Parathyroid adenoma (tissue), 2 donors: ENCODE data around the gene DPPA5.
A peak's percentile ranks its signal among the peaks of the same experiment; 100 is the strongest.
"Not testable (repeated sequence)": the region's sequence is repeated elsewhere in the genome, so short reads cannot be mapped to it uniquely, and the experiment has no call there.

ENCODE experiments used
- H2AFZ ChIP-seq: fragments of 300-600 bp; sonication (generic); one replicate; pipeline ENCODE4 v1.7.0; 2017; ENCODE audit warnings: antibody characterized with exemption, mild to moderate bottlenecking
- H3K27ac ChIP-seq: fragments of 300-600 bp; sonication (generic); one replicate; pipeline ENCODE4 v1.7.0; 2017
- H3K27me3 ChIP-seq: fragments of 300-600 bp; sonication (generic); one replicate; pipeline ENCODE4 v1.7.0; 2017; ENCODE audit warnings: low read length; ENCODE audit not compliant: control insufficient read depth, insufficient read depth
- H3K36me3 ChIP-seq: fragments of 300-600 bp; sonication (generic); one replicate; pipeline ENCODE4 v1.7.0; 2017; ENCODE audit warnings: low read length; ENCODE audit not compliant: control insufficient read depth, insufficient read depth
- H3K4me1 ChIP-seq: fragments of 300-600 bp; sonication (generic); one replicate; pipeline ENCODE4 v1.7.0; 2017; ENCODE audit warnings: control low read depth
- H3K4me2 ChIP-seq: fragments of 300-600 bp; sonication (generic); one replicate; pipeline ENCODE4 v1.7.0; 2017; ENCODE audit warnings: low read length
- H3K4me3 ChIP-seq: fragments of 300-600 bp; sonication (generic); one replicate; pipeline ENCODE4 v1.7.0; 2017; ENCODE audit warnings: low read depth, low read length
- H3K79me2 ChIP-seq: fragments of 300-600 bp; sonication (generic); one replicate; pipeline ENCODE4 v1.7.0; 2017; ENCODE audit warnings: control low read depth
- H3K9ac ChIP-seq: fragments of 300-600 bp; sonication (generic); one replicate; pipeline ENCODE4 v1.7.0; 2017; ENCODE audit warnings: mild to moderate bottlenecking
- H3K9me3 ChIP-seq: fragments of 300-600 bp; sonication (generic); one replicate; pipeline ENCODE4 v1.7.0; 2017; ENCODE audit warnings: low read length; ENCODE audit not compliant: control insufficient read depth
- CTCF ChIP-seq: fragments of 300-600 bp; sonication (generic); IDR thresholded peaks from one replicate; pipeline ENCODE4 v1.7.0; 2017; ENCODE audit warnings: antibody characterized with exemption, mild to moderate bottlenecking
- donor health status: primary hyperparathyroidism.

DPPA5 gene

GRCh38 chr6:73325656-73326055, 28.4 kb downstream of the DPPA5 start:
- TF ChIP-seq CTCF, result no peak
- no peak overlapping the region for H3K27ac ChIP-seq

GRCh38 chr6:73323323-73323722, 30.8 kb downstream of the DPPA5 start:
- no peak overlapping the region for H2AFZ ChIP-seq
- H3K79me2 ChIP-seq, result no peaks in the 10 kb centered on the region
- no peaks in the 10 kb centered on the region for H3K36me3 ChIP-seq
- no peaks in the 10 kb centered on the region for H3K27me3 ChIP-seq
- no peaks in the 10 kb centered on the region for H3K9me3 ChIP-seq
- H3K4me3 ChIP-seq, result no peak overlapping the region
- no peak overlapping the region for H3K9ac ChIP-seq
- TF ChIP-seq CTCF, result no peak
- H3K4me2 ChIP-seq, result no peak overlapping the region
- H3K4me1 ChIP-seq, result no peaks in the 10 kb centered on the region
- no peak overlapping the region for H3K27ac ChIP-seq

More at GRCh38 chr6:73325656-73326055, 28.4 kb downstream of the DPPA5 start:
- Histone ChIP-seq H3K36me3 (no peaks in the 10 kb centered on the region), H3K4me2 (no peak overlapping the region), H3K27me3 (no peaks in the 10 kb centered on the region), H2AFZ (no peak overlapping the region), H3K79me2 (no peaks in the 10 kb centered on the region), H3K9me3 (no peaks in the 10 kb centered on the region), H3K9ac (no peak overlapping the region), H3K4me3 (no peak overlapping the region), H3K4me1 (no peaks in the 10 kb centered on the region)

- Histone ChIP-seq H3K27ac (no peak overlapping the region), H3K4me1 (no peaks in the 10 kb centered on the region), H3K4me2 (no peak overlapping the region), H3K79me2 (no peaks in the 10 kb centered on the region), H3K9me3 (no peaks in the 10 kb centered on the region), H3K36me3 (no peaks in the 10 kb centered on the region), H3K27me3 (no peaks in the 10 kb centered on the region), H3K4me3 (no peak overlapping the region), H3K9ac (no peak overlapping the region), H2AFZ (peak overlapping the region; percentile 45)
- no peak for TF ChIP-seq CTCF
Measured at GRCh38 chr6:73314577-73315492, 39.2 kb downstream of the DPPA5 start.

- H3K9me3 ChIP-seq, H3K27ac ChIP-seq, H3K9ac ChIP-seq, H3K79me2 ChIP-seq, H3K27me3 ChIP-seq, H3K4me1 ChIP-seq, H3K36me3 ChIP-seq: not testable (repeated sequence)
- Histone ChIP-seq H3K4me3 (peak overlapping the region; percentile 48), H3K4me2 (peak overlapping the region; percentile 64), H2AFZ (peak overlapping the region; percentile 94)
Measured at GRCh38 chr6:73310503-73310845, 43.6 kb downstream of the DPPA5 start.

- H3K79me2 ChIP-seq, result no peaks in the 10 kb centered on the region
- H2AFZ ChIP-seq, result peak overlapping the region; percentile 94
- no peaks in the 10 kb centered on the region for H3K4me1 ChIP-seq
- H3K27ac ChIP-seq, result no peak overlapping the region
- H3K9ac ChIP-seq, result no peak overlapping the region
- peak; percentile 47 for TF ChIP-seq CTCF
- H3K27me3 ChIP-seq, result no peaks in the 10 kb centered on the region
- peak overlapping the region; percentile 48 for H3K4me3 ChIP-seq
- H3K36me3 ChIP-seq, result no peaks in the 10 kb centered on the region
- H3K4me2 ChIP-seq, result peak overlapping the region; percentile 64
- H3K9me3 ChIP-seq, result no peaks in the 10 kb centered on the region
Measured at GRCh38 chr6:73309785-73310502, 44.1 kb downstream of the DPPA5 start.
